ENCODE results near the gene CHST11.

DNA sequence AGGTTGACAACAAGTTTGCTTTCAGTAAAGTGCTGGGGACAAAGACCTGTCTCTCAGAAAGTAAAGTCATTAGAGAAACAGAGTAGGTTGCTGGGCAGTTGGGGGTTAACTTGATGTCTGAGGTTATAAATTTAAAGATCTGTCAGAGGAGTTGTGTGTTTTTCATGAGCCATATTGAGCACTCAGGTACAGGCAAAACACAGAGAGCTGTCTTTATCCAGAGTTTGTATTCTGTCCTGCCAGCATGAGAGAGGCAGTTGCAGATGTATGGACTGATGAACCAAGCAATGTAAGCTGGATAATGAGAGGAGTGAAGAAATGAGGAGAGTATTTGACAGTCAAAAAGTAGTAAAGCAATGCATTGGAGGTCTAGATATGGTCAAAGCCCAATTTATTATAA, 344.7 kb downstream of the CHST11 start:
- TF ChIP-seq, protein P1, sequence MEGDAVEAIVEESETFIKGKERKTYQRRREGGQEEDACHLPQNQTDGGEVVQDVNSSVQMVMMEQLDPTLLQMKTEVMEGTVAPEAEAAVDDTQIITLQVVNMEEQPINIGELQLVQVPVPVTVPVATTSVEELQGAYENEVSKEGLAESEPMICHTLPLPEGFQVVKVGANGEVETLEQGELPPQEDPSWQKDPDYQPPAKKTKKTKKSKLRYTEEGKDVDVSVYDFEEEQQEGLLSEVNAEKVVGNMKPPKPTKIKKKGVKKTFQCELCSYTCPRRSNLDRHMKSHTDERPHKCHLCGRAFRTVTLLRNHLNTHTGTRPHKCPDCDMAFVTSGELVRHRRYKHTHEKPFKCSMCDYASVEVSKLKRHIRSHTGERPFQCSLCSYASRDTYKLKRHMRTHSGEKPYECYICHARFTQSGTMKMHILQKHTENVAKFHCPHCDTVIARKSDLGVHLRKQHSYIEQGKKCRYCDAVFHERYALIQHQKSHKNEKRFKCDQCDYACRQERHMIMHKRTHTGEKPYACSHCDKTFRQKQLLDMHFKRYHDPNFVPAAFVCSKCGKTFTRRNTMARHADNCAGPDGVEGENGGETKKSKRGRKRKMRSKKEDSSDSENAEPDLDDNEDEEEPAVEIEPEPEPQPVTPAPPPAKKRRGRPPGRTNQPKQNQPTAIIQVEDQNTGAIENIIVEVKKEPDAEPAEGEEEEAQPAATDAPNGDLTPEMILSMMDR (IDR thresholded peaks at IDR 0.05) = no peak
- TF ChIP-seq EP300 (IDR thresholded peaks at IDR 0.05) = no peak
